Caco-2 (cell line): ENCODE results near the gene DSCAML1. TPM values are rescaled to one million over a fixed set of nuclear protein-coding genes. Genes with fewer than 3 reads are reported as not detected.

Experiments
- BruUV-seq: library from RNA; stranded (reverse); fragments of 400-500 nt; replicated peaks from 2 replicates; lab custom pipeline; 2021; lab: Mats Ljungman, UMichigan
- CTCF ChIA-PET: fragments of 300-600 bp; sonication (Branson Sonifier 250); formaldehyde crosslinking; loops from one replicate; lab custom pipeline; 2022; ENCODE audit warnings: antibody characterized with exemption; lab: Charles Lee
- POLR2A ChIA-PET: fragments of 300-600 bp; sonication (Branson Sonifier 250); formaldehyde crosslinking; loops from one replicate; lab custom pipeline; 2022; ENCODE audit warnings: antibody characterized with exemption; lab: Charles Lee
- DNase-seq, 2 experiments: peaks; one replicate each; pipeline versions ENCODE4 v3.0.0 to v3.0.0-alpha.2; 2020 to 2022
- H3K27me3 ChIP-seq: replicated peaks from 2 replicates; pipeline ENCODE4 v1.6.0; 2011; ENCODE audit warnings: low read length; ENCODE audit not compliant: control insufficient read depth, insufficient read depth
- H3K36me3 ChIP-seq: 2 replicates; pipeline ENCODE4 v1.5.1; 2011; ENCODE audit warnings: low read length; ENCODE audit not compliant: control insufficient read depth, insufficient read depth
- H3K4me1 ChIP-seq: fragments of 250-450 bp; sonication (Bioruptor Pico); 2 replicates; pipeline ENCODE4 v1.5.1; 2020; ENCODE audit warnings: mild to moderate bottlenecking
- H3K4me3 ChIP-seq: 2 replicates; pipeline ENCODE4 v1.5.1; 2011; ENCODE audit warnings: low read depth, mild to moderate bottlenecking, control low read depth, low read length
- H3K9me3 ChIP-seq: fragments of 250-450 bp; sonication (Bioruptor Pico); 2 replicates; pipeline ENCODE4 v1.5.1; 2020; ENCODE audit warnings: mild to moderate bottlenecking, moderate library complexity
- H3K27ac Mint-ChIP-seq: one replicate; pipeline ENCODE4 v1.8.0; 2022; ENCODE audit warnings: mixed read lengths; ENCODE audit not compliant: unreplicated experiment
- H3K27me3 Mint-ChIP-seq: one replicate; pipeline ENCODE4 v1.8.0; 2022; ENCODE audit warnings: mixed read lengths; ENCODE audit not compliant: insufficient read depth, unreplicated experiment
- H3K36me3 Mint-ChIP-seq: one replicate; pipeline ENCODE4 v1.8.0; 2022; ENCODE audit warnings: mild to moderate bottlenecking, mixed read lengths; ENCODE audit not compliant: insufficient read depth, unreplicated experiment
- H3K4me1 Mint-ChIP-seq: one replicate; pipeline ENCODE4 v1.8.0; 2022; ENCODE audit warnings: low read depth, mixed read lengths; ENCODE audit not compliant: unreplicated experiment
- H3K4me3 Mint-ChIP-seq: one replicate; pipeline ENCODE4 v1.8.0; 2022; ENCODE audit warnings: mild to moderate bottlenecking, moderate library complexity, mixed read lengths; ENCODE audit not compliant: unreplicated experiment
- H3K9me3 Mint-ChIP-seq: one replicate; pipeline ENCODE4 v1.8.0; 2022; ENCODE audit warnings: mixed read lengths; ENCODE audit not compliant: unreplicated experiment
- intact Hi-C: fragments of 100-400 bp; cut with micrococcal nuclease; formaldehyde crosslinking; loops from one replicate; pipeline ENCODE4 v1.10.0; 2022; ENCODE audit not compliant: unreplicated experiment
- total RNA-seq: library from RNA; stranded (reverse); gene quantifications from 2 replicates; pipeline ENCODE4 v1.2.3, GENCODE V29; 2022
- TF ChIP-seq, protein P1 (sequence below), 2 experiments: fragments of 200-600 bp in 1 of 2; IDR thresholded peaks; 1 replicate in 1 of 2; 2 replicates in 1 of 2; pipeline versions ENCODE4 v1.5.1 to v1.8.0; 2011 to 2022; ENCODE audit warnings: antibody characterized with exemption in 1 of 2, control low read depth in 1 of 2, inconsistent platforms in 1 of 2, low read depth in 1 of 2, low read length in 1 of 2, mild to moderate bottlenecking in 1 of 2, moderate library complexity in 1 of 2; ENCODE audit not compliant: insufficient read depth in 1 of 2, severe bottlenecking in 1 of 2, unreplicated experiment in 1 of 2

Gene DSCAML1
- total RNA-seq, 1 experiment from 2014 or later, result not detected

DNA sequence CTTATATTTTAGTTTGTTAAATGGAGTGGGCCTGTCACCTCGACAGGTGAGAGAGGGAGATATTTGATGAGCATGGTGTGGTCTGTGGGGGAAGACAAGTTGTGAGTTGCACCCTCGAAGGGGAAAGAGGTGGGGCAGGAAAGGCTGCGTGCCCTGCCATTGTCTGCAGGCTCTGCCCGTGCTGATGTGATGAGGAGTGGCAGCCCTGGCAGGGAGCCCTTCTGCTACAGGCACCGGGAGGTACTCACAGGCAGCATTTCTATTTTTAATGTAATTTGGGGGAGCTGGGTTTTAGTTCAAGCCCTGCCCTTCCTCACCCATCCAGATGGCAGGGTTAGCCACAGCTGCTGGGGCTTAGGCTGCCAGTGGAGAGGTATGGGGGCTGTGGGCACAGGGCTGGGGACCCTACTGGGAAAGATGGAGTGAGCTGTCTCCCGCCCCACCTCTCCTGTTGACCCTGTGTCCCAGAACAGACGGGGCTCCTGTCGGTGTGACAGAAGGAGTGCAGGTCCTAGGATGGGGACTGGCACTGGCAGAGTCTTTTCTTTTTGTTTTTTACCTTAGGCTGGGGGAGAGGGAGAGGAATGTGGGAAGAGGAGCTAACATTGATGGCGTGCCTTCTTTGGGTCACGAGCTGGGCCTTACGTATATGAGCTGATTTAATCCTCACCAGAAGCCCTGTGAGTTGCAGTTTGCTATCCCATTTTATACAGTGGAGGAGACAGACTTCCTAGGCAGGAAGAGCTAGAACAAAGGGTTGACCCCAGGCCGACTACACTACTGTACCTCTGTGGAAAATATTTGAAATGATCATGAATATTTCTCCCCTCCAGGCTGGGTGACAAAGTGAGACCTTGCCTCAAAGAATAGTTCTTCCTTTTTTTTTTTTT lies 417.8 kb downstream of the DSCAML1 start:
- intact Hi-C loops, result no loop called here
- Mint-ChIP-seq H3K9me3 (no peaks in the 10 kb centered on the region), H3K36me3 (no peaks in the 10 kb centered on the region), H3K27ac (no peak overlapping the region), H3K4me1 (no peaks in the 10 kb centered on the region), H3K4me3 (no peak overlapping the region), H3K27me3 (no peaks in the 10 kb centered on the region)
- TF ChIP-seq, protein P1, sequence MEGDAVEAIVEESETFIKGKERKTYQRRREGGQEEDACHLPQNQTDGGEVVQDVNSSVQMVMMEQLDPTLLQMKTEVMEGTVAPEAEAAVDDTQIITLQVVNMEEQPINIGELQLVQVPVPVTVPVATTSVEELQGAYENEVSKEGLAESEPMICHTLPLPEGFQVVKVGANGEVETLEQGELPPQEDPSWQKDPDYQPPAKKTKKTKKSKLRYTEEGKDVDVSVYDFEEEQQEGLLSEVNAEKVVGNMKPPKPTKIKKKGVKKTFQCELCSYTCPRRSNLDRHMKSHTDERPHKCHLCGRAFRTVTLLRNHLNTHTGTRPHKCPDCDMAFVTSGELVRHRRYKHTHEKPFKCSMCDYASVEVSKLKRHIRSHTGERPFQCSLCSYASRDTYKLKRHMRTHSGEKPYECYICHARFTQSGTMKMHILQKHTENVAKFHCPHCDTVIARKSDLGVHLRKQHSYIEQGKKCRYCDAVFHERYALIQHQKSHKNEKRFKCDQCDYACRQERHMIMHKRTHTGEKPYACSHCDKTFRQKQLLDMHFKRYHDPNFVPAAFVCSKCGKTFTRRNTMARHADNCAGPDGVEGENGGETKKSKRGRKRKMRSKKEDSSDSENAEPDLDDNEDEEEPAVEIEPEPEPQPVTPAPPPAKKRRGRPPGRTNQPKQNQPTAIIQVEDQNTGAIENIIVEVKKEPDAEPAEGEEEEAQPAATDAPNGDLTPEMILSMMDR (IDR thresholded peaks at IDR 0.05; ENCODE audit: insufficient read depth in 1 of 2, low read depth in 1 of 2, low read length in 1 of 2, severe bottlenecking in 1 of 2, unreplicated experiment in 1 of 2), result no peak
- H3K27me3 ChIP-seq, result no peaks in the 10 kb centered on the region
- H3K9me3 ChIP-seq, result no peaks in the 10 kb centered on the region
- H3K36me3 ChIP-seq, result peaks cover 2% of the 10 kb centered on the region; the same call in 1 of the 2 replicates
- H3K4me3 ChIP-seq, result no peak overlapping the region
- BruUV-seq, result no TSS peak
- peak in 1 of 2 experiments; percentile 25 for DNase-seq
- POLR2A ChIA-PET, result no interaction called here
- CTCF ChIA-PET, result interaction anchor here (0.9 kb wide), 1 partner anchor 47 kb away, joined by 3 read pairs; no protein-coding TSS in a partner anchor
- no peaks in the 10 kb centered on the region for H3K4me1 ChIP-seq

Other genes with a start within 250 kb of the DSCAML1 start
- 0.48 TPM in 1 of 2 replicates, not detected in the other for gene FXYD2, start 27.5 kb upstream of the DSCAML1 start, total RNA-seq
- gene FXYD6, start 79.4 kb upstream of the DSCAML1 start, total RNA-seq, result 0.86 and 1.0 TPM in 2 replicates
- 40.8 and 53.1 TPM in 2 replicates for gene TMPRSS13, start 132.2 kb upstream of the DSCAML1 start, total RNA-seq
- gene IL10RA, start 189.2 kb upstream of the DSCAML1 start, total RNA-seq, result 0.65 and 1.6 TPM in 2 replicates